NT2/D1 (cell line): ENCODE measurements around the gene RFX6.

Experiments used
- YY1 ChIP-seq: IDR thresholded peaks from 2 replicates; pipeline ENCODE4 v1.6.1; 2011; ENCODE audit not compliant: insufficient read length, insufficient read depth
- ZNF274 ChIP-seq: IDR thresholded peaks from 2 replicates; pipeline ENCODE4 v1.6.1; 2011; ENCODE audit warnings: mild to moderate bottlenecking, low read depth, low read length

DNA sequence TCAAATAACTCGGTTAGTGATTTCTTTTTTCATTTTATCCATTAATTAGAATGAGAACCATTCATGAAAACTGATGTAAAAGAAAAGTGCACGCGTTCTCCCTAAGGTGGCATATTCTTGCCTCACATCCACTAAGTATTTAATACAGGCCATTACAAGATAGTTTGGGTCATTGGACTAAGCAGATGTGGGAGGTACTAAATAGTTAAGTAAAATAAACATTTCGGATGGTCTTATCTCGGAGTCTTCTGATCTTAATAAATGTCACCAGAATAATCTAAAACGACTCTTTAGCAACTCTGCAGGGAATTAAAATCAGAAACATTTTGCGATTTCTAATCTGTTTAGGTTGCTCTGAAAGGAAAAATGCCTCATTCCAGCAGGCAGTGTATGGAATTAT, 78.7 kb downstream of the RFX6 start:
- TF ChIP-seq YY1: no peak
- TF ChIP-seq ZNF274: no peak
